Suppressor macrophage (primary cell): ENCODE measurements around the gene BPGM.

Experiments used
- DNase-seq, 4 experiments: peaks; one replicate each; pipeline ENCODE4 v3.0.0-alpha.2; 2020 to 2022

Gene BPGM

GRCh38 chr7:134697205-134697886, 50.7 kb downstream of the BPGM start:
- DNase-seq, result no peak

GRCh38 chr7:134698481-134698880, 51.8 kb downstream of the BPGM start:
- no peak for DNase-seq

DNA sequence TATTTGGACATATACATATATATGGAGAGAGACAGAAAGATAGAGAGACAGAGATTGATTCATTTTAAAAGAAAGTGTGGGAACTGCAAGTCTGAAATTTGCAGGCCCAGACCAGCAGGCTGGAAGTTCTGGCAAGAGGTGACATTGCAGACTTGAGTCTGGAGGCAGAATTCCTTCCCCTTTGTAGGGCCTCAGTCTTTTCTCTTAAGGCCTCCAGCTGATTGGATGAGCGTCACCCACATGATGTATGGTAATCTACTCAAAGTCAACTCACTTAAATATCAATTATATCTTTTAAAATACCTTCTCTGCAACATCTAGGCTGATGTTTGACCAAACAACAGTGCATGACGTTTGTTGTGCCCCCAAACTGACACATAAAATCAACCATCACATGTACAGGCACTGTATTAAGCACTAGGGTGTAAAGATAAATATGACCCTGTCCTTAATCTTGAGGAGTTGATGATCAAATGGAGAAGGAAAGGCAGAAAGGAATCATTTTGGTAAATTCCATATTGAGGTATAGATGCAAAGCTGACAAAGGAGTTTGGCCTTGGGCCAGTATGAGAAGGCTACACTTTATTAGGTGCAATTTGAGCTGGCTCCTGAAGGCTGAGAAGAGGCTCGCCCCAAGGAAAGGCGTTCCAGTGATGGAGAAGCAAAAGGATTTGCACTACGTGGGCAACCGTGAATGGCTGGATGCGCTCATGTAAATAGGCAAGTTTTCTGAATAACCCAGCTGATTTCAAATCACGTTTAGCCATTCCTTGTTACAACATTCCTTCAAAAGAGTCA, 52.6 kb downstream of the BPGM start:
- no peak for DNase-seq

GRCh38 chr7:134699899-134700298, 53.2 kb downstream of the BPGM start:
- DNase-seq, result no peak

DNA sequence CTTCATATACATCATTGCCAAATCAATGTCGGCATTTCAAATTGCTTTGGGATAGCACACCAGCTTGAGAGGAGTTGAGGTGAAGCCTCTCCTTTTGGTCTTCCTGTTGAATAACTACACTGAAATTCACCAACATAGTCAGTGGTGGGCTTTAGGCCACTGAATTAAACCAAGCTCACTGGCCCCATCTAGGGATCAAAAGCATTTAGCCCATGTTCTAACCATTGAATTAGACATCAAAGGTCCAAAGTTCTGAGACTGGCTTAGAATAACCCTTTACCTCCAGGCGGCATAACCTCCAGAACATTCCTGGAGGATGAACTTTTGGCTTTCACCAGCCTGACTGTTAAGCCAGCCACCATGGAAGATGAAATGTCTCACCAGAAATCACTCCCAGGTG, 54.6 kb downstream of the BPGM start:
- DNase-seq, result peak in 2 of 4 experiments; percentile 5 to 30

DNA sequence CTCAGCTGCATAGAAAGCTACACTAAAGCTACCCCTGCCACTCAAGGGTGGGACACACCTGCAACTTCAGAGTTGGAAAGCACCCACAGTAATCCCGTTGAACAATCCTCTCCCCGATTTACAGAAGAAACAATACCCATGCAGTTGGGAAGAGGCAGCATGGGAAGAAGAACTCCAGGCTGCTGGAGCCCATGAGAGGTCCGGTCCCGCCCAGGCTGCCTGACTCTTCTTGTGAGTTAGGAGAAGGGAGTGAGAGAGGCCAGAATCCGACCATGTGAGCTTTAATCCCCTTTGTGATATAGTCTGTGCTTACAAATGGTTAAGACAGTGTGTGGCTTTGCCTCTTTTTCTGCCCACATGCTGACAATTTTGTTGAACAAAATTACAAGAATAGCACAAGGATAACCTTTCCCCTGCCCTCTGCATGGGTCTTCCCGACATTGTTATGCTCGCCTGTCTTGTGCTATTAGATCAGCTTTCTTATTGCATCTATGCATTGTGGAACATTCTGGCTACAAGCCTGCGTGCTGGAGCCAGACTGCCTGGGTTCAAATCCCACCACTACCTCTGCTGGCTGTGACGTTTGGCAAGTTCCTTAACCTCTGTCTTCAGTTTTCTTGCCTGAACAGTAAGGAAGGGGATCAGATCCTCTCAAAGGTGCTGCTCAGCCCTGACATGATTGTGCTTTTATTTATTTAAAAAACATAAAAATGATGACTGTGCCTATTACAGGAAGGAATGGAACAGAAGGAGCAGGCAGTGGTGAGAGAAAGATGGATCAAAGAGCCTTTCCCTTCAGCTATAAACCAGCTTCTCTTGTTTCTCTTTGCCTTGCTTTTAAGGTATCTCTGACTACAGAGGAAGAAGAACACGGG, 56.0 kb downstream of the BPGM start:
- DNase-seq, result no peak

DNA sequence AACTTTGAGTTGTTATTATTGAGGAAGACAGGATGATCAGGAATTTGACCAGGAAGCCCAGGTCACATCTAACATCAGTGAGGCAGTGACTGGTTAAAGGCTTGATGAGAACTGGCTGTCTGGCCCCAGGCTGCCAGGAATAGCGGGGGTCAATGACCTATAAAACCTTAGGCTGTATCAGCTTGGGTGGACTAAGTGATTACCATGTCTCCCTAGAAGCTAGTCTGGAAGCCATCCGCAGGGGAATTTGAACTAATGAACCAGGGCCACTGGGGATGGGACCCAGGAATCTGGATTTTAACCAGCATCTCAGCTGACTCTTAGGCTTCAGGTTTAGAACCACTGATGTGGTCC, 56.6 kb downstream of the BPGM start:
- DNase-seq, result no peak

DNA sequence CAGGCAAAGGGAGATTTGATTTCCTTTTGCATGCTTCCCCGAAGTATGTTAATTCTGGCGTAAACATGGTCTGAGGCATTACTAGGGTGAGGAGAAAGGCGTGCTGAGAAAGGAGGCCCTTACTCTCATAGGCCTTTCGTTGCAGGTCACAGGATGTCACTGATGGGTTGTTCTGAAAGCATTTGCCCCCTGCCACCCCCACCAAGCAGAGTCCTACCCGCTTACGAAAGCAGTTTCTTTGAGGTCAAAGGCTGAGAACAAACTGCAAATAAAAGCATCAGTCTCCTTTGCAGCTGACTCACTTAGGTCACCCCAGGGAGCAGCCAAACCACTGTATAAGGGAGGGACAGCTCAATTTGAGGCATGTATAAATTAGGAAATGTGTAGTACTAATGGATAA, 57.1 kb downstream of the BPGM start:
- DNase-seq, result no peak

GRCh38 chr7:134704827-134705226, 58.2 kb downstream of the BPGM start:
- DNase-seq, result no peak

DNA sequence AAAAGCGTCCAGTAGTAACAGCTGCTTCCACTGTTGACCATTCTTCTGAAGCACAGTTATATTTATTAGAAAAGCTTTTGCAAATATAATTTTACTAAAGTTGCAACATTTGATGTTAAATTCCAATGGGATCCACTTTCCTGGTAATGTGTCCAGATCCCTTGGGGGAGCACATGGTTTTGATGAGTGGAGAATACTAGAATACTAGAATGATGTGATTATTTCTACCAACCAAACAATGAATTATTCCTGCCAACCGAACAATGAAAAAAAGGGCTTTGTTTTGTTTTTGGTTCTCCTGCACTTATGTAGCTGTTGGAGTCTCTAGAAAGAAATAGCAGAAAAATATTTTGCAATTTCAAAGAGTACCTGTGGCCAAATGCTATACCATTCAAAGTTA, 59.1 kb downstream of the BPGM start:
- no peak for DNase-seq

- DNase-seq, result no peak
Measured at GRCh38 chr7:134706468-134706867, 59.8 kb downstream of the BPGM start.

GRCh38 chr7:134707663-134708378, 61.2 kb downstream of the BPGM start:
- peak in 1 of 4 experiments; percentile 36 for DNase-seq

GRCh38 chr7:134708692-134709091, 62.0 kb downstream of the BPGM start:
- no peak for DNase-seq

DNA sequence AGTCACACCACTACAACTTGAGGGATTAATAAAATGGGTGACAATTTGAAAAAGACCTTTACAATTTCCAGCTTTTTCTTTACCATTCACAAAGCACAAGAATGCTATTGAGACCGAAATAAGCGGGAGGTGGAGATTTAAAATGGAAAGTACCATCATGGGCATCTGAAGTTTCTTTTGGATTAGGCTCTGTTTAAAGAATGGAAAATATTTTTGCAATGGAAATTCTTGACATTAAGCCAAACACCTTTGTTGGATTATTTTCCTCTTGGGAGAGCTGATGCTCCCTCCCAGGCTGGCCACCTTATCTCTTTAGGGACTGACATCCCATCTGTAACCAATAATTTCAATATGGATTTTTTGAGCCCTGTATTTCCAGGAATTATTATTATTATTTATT, 62.5 kb downstream of the BPGM start:
- no peak for DNase-seq

DNA sequence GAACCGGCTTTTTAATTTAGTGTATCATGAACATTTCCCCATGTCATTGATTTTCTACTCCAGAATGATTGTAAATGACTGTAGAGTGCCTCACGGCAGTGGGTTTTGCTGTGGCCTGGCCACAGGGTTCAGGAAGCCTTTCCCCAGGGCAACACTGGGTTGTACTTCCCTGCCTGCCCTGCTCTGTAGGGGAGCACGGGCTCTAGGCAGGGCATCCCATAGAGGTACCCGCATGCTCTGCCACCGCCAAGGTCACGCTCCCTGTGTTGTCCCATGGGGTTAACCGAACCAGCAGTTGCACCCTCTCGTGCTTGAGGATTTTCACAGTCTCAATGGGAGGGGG, 63.8 kb downstream of the BPGM start:
- DNase-seq, result no peak

GRCh38 chr7:134710854-134711624, 64.4 kb downstream of the BPGM start:
- DNase-seq, result peak in 3 of 4 experiments; percentile 13 to 42 (median 29)

- no peak for DNase-seq
Measured at GRCh38 chr7:134712196-134712595, 65.5 kb downstream of the BPGM start.

DNA sequence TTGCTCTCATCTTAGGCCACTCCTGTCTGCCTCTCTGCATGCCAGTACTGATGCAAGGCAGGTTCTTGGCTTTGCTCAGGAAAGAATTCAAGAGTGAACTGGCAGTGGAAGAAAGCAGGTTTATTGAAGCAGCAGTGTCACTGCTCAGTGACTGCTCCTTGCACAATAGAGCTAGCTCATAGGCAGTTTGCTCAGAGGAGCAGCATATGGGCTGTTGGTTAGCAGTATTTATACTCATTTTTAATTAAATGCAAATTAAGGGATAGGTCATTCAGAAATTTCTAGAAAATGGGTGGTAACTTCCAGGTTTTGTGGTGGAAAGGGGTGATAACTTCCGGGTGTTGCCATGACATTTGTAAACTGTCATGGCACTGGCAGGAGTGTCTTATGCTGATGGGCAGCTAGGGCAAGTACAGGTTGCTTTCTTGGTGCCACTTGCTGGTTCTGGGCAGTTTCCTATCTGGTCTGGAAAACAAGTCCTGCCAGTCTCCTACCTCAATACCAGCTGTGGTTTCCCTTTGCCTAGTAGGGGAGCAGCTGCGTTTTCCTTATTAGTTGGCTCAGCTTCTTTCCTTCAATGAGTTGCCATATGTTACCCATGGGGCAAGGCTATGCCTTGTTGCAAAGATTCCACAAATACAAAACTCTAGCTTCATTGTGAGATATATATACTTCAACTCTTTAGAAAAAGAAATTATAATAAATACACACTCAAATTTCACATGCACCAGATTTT, 68.0 kb downstream of the BPGM start:
- no peak for DNase-seq

DNA sequence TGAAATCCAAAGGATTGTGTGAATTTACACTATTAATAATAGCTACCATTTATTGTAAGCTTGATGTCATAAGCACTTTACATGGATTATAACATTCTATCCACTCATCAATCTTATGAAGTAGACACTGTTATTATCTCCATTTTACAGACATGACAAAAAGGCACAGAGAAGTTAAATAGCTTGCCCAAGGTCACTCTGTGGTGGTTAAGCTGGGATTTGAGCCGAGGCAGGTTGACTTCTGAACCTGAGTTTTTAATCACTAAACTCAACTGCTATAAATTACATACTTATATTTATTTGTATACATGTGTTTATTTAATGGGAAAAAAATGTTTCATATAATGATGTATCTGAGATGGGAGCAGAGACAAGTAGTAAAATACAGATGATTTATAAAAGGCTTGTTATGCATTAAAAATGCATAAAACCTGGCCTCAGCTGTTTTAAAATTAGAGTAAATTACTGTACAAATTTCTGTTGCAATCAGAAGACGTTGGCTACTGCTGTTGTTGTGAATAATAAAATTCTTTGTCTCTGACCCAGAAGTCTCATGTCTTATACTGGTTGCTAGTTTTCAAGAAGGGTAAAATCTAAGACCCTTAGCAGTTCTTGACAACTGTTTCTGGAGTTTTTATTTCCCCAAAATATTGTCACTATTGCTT, 71.7 kb downstream of the BPGM start:
- no peak for DNase-seq

DNA sequence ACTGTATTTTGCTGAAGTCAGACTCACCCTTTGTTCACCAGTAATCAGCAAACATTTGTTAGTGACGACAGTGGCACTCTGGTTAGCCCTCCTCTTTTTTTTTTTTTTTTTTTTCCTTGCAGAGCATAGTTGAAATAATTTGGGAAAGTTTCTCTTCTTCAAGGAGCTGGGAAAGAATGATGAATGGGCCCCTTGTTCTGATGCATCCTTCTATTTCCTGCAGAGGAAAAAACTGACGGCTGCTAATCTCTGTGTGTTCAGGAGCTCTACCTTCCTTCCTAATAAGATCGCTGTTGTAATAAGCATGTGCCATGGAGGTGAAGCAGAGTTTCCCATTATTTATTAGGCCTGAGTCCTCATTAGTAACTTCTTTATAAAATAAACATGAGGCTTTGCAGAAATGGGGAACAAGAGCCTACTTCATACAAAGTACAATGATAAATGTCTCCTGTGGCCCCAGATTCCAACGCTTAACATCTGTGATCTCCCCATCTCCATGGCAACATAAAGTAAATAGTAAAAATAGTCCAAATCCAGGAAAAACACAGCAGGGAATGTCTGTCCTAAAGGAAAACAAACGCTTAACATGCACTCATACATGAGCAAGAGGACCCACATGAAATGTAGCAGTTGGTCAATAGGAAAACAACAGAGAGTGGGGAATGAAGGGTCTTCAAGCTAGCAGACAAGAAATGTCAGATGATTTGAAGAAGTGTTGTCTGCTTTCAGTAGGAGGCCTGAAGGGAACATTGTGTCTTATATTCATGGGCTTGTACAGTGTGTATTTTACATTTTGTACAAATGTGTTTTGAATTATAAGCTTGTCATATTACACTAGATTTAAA, 73.7 kb downstream of the BPGM start:
- no peak for DNase-seq
